GM21390 (cell line): ENCODE results near the gene OR51B4.
A peak's percentile ranks its signal among the peaks of the same experiment; 100 is the strongest.
"Not testable (repeated sequence)": the region's sequence is repeated elsewhere in the genome, so short reads cannot be mapped to it uniquely, and the experiment has no call there.

Source experiments
- ATAC-seq: cut with Tn5 transposase; IDR thresholded peaks from one replicate; pipeline ENCODE4 v1.9.1; 2021; ENCODE audit not compliant: unreplicated experiment

The OR51B4 gene

GRCh38 chr11:5301846-5302245 lies at the start of gene OR51B4:
TSS of gene OR51B4 (minus strand) at chr11:5301946. CDS start at chr11:5301946, 0 bp downstream.
- no peak for ATAC-seq

- ATAC-seq: no peak
These were observed 49.5 kb upstream of the OR51B4 start, which contains the start of gene OR51B6 for GRCh38 chr11:5351208-5351607. TSS of gene OR51B6 (plus strand) at chr11:5351508. CDS start at chr11:5351508, 0 bp downstream.

GRCh38 chr11:5349550-5349949 lies 47.8 kb upstream of the OR51B4 start:
- ATAC-seq: no peak

- ATAC-seq: no peak
These were observed 46.9 kb upstream of the OR51B4 start for GRCh38 chr11:5348551-5349194.

- ATAC-seq: no peak
These were observed 44.1 kb upstream of the OR51B4 start for GRCh38 chr11:5345831-5346230.

GRCh38 chr11:5343474-5344335 lies 42.0 kb upstream of the OR51B4 start, which contains the start of gene OR51B5:
TSS of gene OR51B5 (minus strand) at chr11:5343524. CDS start at chr11:5343524, 0 bp downstream.
- ATAC-seq: no peak

- peak; percentile 69 for ATAC-seq
These were observed 38.1 kb upstream of the OR51B4 start for GRCh38 chr11:5339771-5340322.

- not testable (repeated sequence) for ATAC-seq
These were observed 35.5 kb upstream of the OR51B4 start for GRCh38 chr11:5337253-5337652.

- no peak for ATAC-seq
These were observed 34.6 kb upstream of the OR51B4 start for GRCh38 chr11:5336331-5336730.

GRCh38 chr11:5335170-5335569 lies 33.4 kb upstream of the OR51B4 start:
- no peak for ATAC-seq

- no peak for ATAC-seq
These were observed 22.5 kb upstream of the OR51B4 start, which contains the start of gene OR51B2 for GRCh38 chr11:5324197-5324596. TSS of gene OR51B2 (minus strand) at chr11:5324297. CDS start at chr11:5324297, 0 bp downstream.

GRCh38 chr11:5317292-5317691 lies 15.5 kb upstream of the OR51B4 start:
- no peak for ATAC-seq

- not testable (repeated sequence) for ATAC-seq
These were observed 11.7 kb upstream of the OR51B4 start for GRCh38 chr11:5313326-5314023.

GRCh38 chr11:5310423-5310822 lies 8.7 kb upstream of the OR51B4 start:
- no peak for ATAC-seq

GRCh38 chr11:5307256-5308019 lies 5.7 kb upstream of the OR51B4 start:
- ATAC-seq: no peak

GRCh38 chr11:5304046-5304445 lies 2.3 kb upstream of the OR51B4 start:
- ATAC-seq: no peak

- no peak for ATAC-seq
These were observed 1.9 kb upstream of the OR51B4 start for GRCh38 chr11:5303626-5304025.

GRCh38 chr11:5300251-5300650 lies 1.5 kb downstream of the OR51B4 start:
- no peak for ATAC-seq

GRCh38 chr11:5298451-5298850 lies 3.3 kb downstream of the OR51B4 start:
- no peak for ATAC-seq

GRCh38 chr11:5297721-5298323 lies 3.9 kb downstream of the OR51B4 start:
- ATAC-seq: no peak
